Measurements from ENCODE around the gene DCUN1D5. TPM values are rescaled to one million over a fixed set of nuclear protein-coding genes. Genes with fewer than 3 reads are reported as not detected.

The DCUN1D5 gene
- total RNA-seq, 1 donor from 2014 or later: 35.8 TPM

- Mint-ChIP-seq H3K9me3 (ENCODE audit: low read depth) (peaks cover 2% of the 10 kb centered on the region), H3K4me3 (ENCODE audit: unreplicated experiment) (no peak overlapping the region), H3K27ac (ENCODE audit: unreplicated experiment) (no peak overlapping the region), H3K36me3 (ENCODE audit: low read depth) (peaks cover 22% of the 10 kb centered on the region), H3K27me3 (ENCODE audit: low read depth) (no peaks in the 10 kb centered on the region), H3K4me1 (ENCODE audit: low read depth) (no peaks in the 10 kb centered on the region)
- no peak for TF ChIP-seq CTCF (IDR thresholded peaks at IDR 0.05)
- DNase-seq (ENCODE audit: low spot score): no peak
Measured at GRCh38 chr11:103077554-103077953, 14.4 kb downstream of the DCUN1D5 start.

GRCh38 chr11:103076361-103076760, 15.6 kb downstream of the DCUN1D5 start:
- H3K36me3 Mint-ChIP-seq (ENCODE audit: low read depth): peaks cover 22% of the 10 kb centered on the region
- no peaks in the 10 kb centered on the region for H3K4me1 Mint-ChIP-seq (ENCODE audit: low read depth)
- DNase-seq (ENCODE audit: low spot score): no peak
- no peak overlapping the region for H3K27ac Mint-ChIP-seq (ENCODE audit: unreplicated experiment)
- peaks cover 2% of the 10 kb centered on the region for H3K9me3 Mint-ChIP-seq (ENCODE audit: low read depth)
- no peaks in the 10 kb centered on the region for H3K27me3 Mint-ChIP-seq (ENCODE audit: low read depth)
- no peak for TF ChIP-seq CTCF (IDR thresholded peaks at IDR 0.05)
- no peak overlapping the region for H3K4me3 Mint-ChIP-seq (ENCODE audit: unreplicated experiment)

GRCh38 chr11:103071008-103071407, 21.0 kb downstream of the DCUN1D5 start:
- Mint-ChIP-seq H3K27me3 (ENCODE audit: low read depth) (no peaks in the 10 kb centered on the region), H3K36me3 (ENCODE audit: low read depth) (peaks cover 15% of the 10 kb centered on the region), H3K9me3 (ENCODE audit: low read depth) (peaks cover 9% of the 10 kb centered on the region), H3K4me1 (ENCODE audit: low read depth) (peaks cover 10% of the 10 kb centered on the region), H3K27ac (ENCODE audit: unreplicated experiment) (no peak overlapping the region), H3K4me3 (ENCODE audit: unreplicated experiment) (no peak overlapping the region)
- no peak for DNase-seq (ENCODE audit: low spot score)
- no peak for TF ChIP-seq CTCF (IDR thresholded peaks at IDR 0.05)

- TF ChIP-seq CTCF (IDR thresholded peaks at IDR 0.05): no peak
- Mint-ChIP-seq H3K27me3 (ENCODE audit: low read depth) (no peaks in the 10 kb centered on the region), H3K36me3 (ENCODE audit: low read depth) (peaks cover 18% of the 10 kb centered on the region), H3K9me3 (ENCODE audit: low read depth) (peaks cover 9% of the 10 kb centered on the region), H3K27ac (ENCODE audit: unreplicated experiment) (no peak overlapping the region), H3K4me3 (ENCODE audit: unreplicated experiment) (no peak overlapping the region), H3K4me1 (ENCODE audit: low read depth) (peaks cover 10% of the 10 kb centered on the region)
- DNase-seq (ENCODE audit: low spot score): no peak
Measured at GRCh38 chr11:103070142-103070541, 21.8 kb downstream of the DCUN1D5 start.

- Mint-ChIP-seq H3K27ac (ENCODE audit: unreplicated experiment) (no peak overlapping the region), H3K4me1 (ENCODE audit: low read depth) (peaks cover 10% of the 10 kb centered on the region), H3K36me3 (ENCODE audit: low read depth) (peaks cover 16% of the 10 kb centered on the region), H3K9me3 (ENCODE audit: low read depth) (peaks cover 9% of the 10 kb centered on the region), H3K27me3 (ENCODE audit: low read depth) (no peaks in the 10 kb centered on the region), H3K4me3 (ENCODE audit: unreplicated experiment) (no peak overlapping the region)
- no peak for TF ChIP-seq CTCF (IDR thresholded peaks at IDR 0.05)
- DNase-seq (ENCODE audit: low spot score): no peak
Measured at GRCh38 chr11:103069367-103069766, 22.6 kb downstream of the DCUN1D5 start.
